T-cell (primary cell): ENCODE data around the gene RSPH10B2. TPM values are rescaled to one million over a fixed set of nuclear protein-coding genes. Genes with fewer than 3 reads are reported as not detected.
"Not testable (repeated sequence)": the region's sequence is repeated elsewhere in the genome, so short reads cannot be mapped to it uniquely, and the experiment has no call there.

Source experiments
- ATAC-seq, 4 experiments: fragments of 200-7000 bp in 3 of 4; fragments of 150-1000 bp in 1 of 4; cut with Tn5 transposase; replicated peaks in 1 of 4; 1 replicate in 3 of 4; 2 replicates in 1 of 4; pipeline ENCODE4 v1.10.0; 2021; ENCODE audit warnings: moderate library complexity in 3 of 4, mild to moderate bottlenecking in 2 of 4, moderate number of reproducible peaks in 1 of 4
- CTCF ChIA-PET, 2 donors: fragments of 300-600 bp; sonication (Branson Sonifier 250); formaldehyde crosslinking; loops; one replicate each; lab custom pipeline; 2022; ENCODE audit warnings: antibody characterized with exemption in 2 of 2; lab: Charles Lee
- POLR2A ChIA-PET, 2 donors: fragments of 300-600 bp; sonication (Branson Sonifier 250); formaldehyde crosslinking; loops; one replicate each; lab custom pipeline; 2022; ENCODE audit warnings: antibody characterized with exemption in 2 of 2; lab: Charles Lee
- DNase-seq, 35 experiments: peaks; one replicate each; pipeline versions ENCODE4 v3.0.0 to v3.0.0-alpha.2; 2013 to 2023
- H3K27ac ChIP-seq: one replicate; pipeline ENCODE4 v1.5.1; 2013; ENCODE audit warnings: low read length
- H3K27me3 ChIP-seq, 2 experiments: replicated peaks in 1 of 2; 1 replicate in 1 of 2; 2 replicates in 1 of 2; pipeline versions ENCODE4 v1.6.1 to v1.7.0; 2013; ENCODE audit warnings: low read length in 1 of 2, mixed read lengths in 1 of 2; ENCODE audit not compliant: control insufficient read depth in 2 of 2, insufficient read depth in 2 of 2; ENCODE audit errors: extremely low read depth in 1 of 2
- H3K36me3 ChIP-seq, 2 donors: 1 replicate in 1 of 2; 2 replicates in 1 of 2; pipeline versions ENCODE4 v1.6.1 to v1.7.0; 2013; ENCODE audit warnings: low read length in 1 of 2; ENCODE audit not compliant: control insufficient read depth in 2 of 2, insufficient read depth in 1 of 2; ENCODE audit errors: extremely low read depth in 1 of 2
- H3K4me1 ChIP-seq, 2 experiments: 1 replicate in 1 of 2; 2 replicates in 1 of 2; pipeline versions ENCODE4 v1.6.1 to v1.7.0; 2013; ENCODE audit warnings: low read length in 2 of 2, mixed read lengths in 1 of 2; ENCODE audit not compliant: insufficient read depth in 2 of 2, control insufficient read depth in 1 of 2; ENCODE audit errors: extremely low read depth in 1 of 2
- H3K4me3 ChIP-seq, 2 donors: 1 replicate in 1 of 2; 2 replicates in 1 of 2; pipeline versions ENCODE4 v1.5.1 to v1.7.0; 2013; ENCODE audit warnings: mild to moderate bottlenecking in 2 of 2, low read length in 1 of 2, moderate library complexity in 1 of 2; ENCODE audit not compliant: control insufficient read depth in 1 of 2; ENCODE audit errors: extremely low read depth in 1 of 2
- H3K9me3 ChIP-seq: 2 replicates; pipeline ENCODE4 v1.7.0; 2013
- H3K27ac Mint-ChIP-seq, 2 donors: one replicate each; pipeline ENCODE4 v1.8.0; 2020 to 2021; ENCODE audit warnings: mild to moderate bottlenecking in 2 of 2, mixed read lengths in 2 of 2
- H3K27me3 Mint-ChIP-seq, 2 donors: one replicate each; pipeline ENCODE4 v1.8.0; 2021 to 2022; ENCODE audit warnings: mixed read lengths in 2 of 2
- H3K36me3 Mint-ChIP-seq: one replicate; pipeline ENCODE4 v1.8.0; 2021; ENCODE audit warnings: mixed read lengths
- H3K4me1 Mint-ChIP-seq, 3 donors: one replicate each; pipeline ENCODE4 v1.8.0; 2020 to 2022; ENCODE audit warnings: mixed read lengths in 3 of 3, mild to moderate bottlenecking in 1 of 3
- H3K4me3 Mint-ChIP-seq, 3 donors: one replicate each; pipeline ENCODE4 v1.8.0; 2020 to 2022; ENCODE audit warnings: mild to moderate bottlenecking in 3 of 3, mixed read lengths in 3 of 3, moderate library complexity in 3 of 3
- H3K9me3 Mint-ChIP-seq, 3 donors: one replicate each; pipeline ENCODE4 v1.8.0; 2020 to 2022; ENCODE audit warnings: mixed read lengths in 3 of 3
- WGBS: methylation state at CpG from one replicate; pipeline ENCODE4 v1.1.5; 2013; ENCODE audit warnings: missing lambda C conversion rate; ENCODE audit not compliant: insufficient coverage; 5-methylcytosine and 5-hydroxymethylcytosine counted together
- total RNA-seq, 35 experiments: library from RNA in 6 of 35; stranded (reverse) in 6 of 35; fragments of 120-200 nt in 1 of 35; gene quantifications; one replicate each; pipeline versions ENCODE4 v1.2.1 to v1.2.4 and lab custom pipeline; 2013 to 2026

The RSPH10B2 gene
- total RNA-seq, 5 donors from 2014 or later (not counting 1 experiment from before 2014, with no cell fraction given): 0.09 to 1.0 (median 0.44) TPM; not detected in 2

GRCh38 chr7:6797218-6797617 lies 43.3 kb downstream of the RSPH10B2 start:
- no CpG with 5 or more reads among the region's 5 CpGs for WGBS
- H3K27ac Mint-ChIP-seq, H3K4me3 ChIP-seq, CTCF ChIA-PET, H3K27me3 Mint-ChIP-seq, H3K27me3 ChIP-seq, DNase-seq, H3K4me1 ChIP-seq, POLR2A ChIA-PET, ATAC-seq, H3K36me3 Mint-ChIP-seq, H3K9me3 ChIP-seq, H3K9me3 Mint-ChIP-seq, H3K4me3 Mint-ChIP-seq, H3K4me1 Mint-ChIP-seq, H3K36me3 ChIP-seq, H3K27ac ChIP-seq: not testable (repeated sequence)

GRCh38 chr7:6798047-6798446 lies 44.1 kb downstream of the RSPH10B2 start:
- ATAC-seq, H3K4me3 ChIP-seq, H3K9me3 Mint-ChIP-seq, H3K27me3 ChIP-seq, H3K9me3 ChIP-seq, DNase-seq, H3K36me3 ChIP-seq, CTCF ChIA-PET, H3K4me1 Mint-ChIP-seq, H3K27ac Mint-ChIP-seq, H3K4me3 Mint-ChIP-seq, H3K27me3 Mint-ChIP-seq, POLR2A ChIA-PET, H3K4me1 ChIP-seq, H3K36me3 Mint-ChIP-seq, H3K27ac ChIP-seq: not testable (repeated sequence)
- no CpG with 5 or more reads among the region's 8 CpGs for WGBS

GRCh38 chr7:6799887-6800286 lies 46.0 kb downstream of the RSPH10B2 start:
- H3K9me3 Mint-ChIP-seq, CTCF ChIA-PET, H3K4me1 ChIP-seq, H3K27ac Mint-ChIP-seq, H3K27me3 ChIP-seq, POLR2A ChIA-PET, H3K36me3 ChIP-seq, H3K27me3 Mint-ChIP-seq, ATAC-seq, H3K4me3 ChIP-seq, H3K9me3 ChIP-seq, H3K4me1 Mint-ChIP-seq, H3K27ac ChIP-seq, DNase-seq, H3K4me3 Mint-ChIP-seq, H3K36me3 Mint-ChIP-seq: not testable (repeated sequence)
- WGBS: no CpG with 5 or more reads among the region's 12 CpGs

- H3K27ac Mint-ChIP-seq, H3K4me3 Mint-ChIP-seq, H3K27me3 Mint-ChIP-seq, H3K9me3 Mint-ChIP-seq, H3K4me3 ChIP-seq, CTCF ChIA-PET, H3K27me3 ChIP-seq, H3K36me3 Mint-ChIP-seq, H3K4me1 ChIP-seq, POLR2A ChIA-PET, H3K9me3 ChIP-seq, H3K4me1 Mint-ChIP-seq, H3K27ac ChIP-seq, DNase-seq, H3K36me3 ChIP-seq, ATAC-seq: not testable (repeated sequence)
- no CpG with 5 or more reads among the region's 2 CpGs for WGBS
These were observed 46.4 kb downstream of the RSPH10B2 start for GRCh38 chr7:6800331-6800730.

GRCh38 chr7:6807393-6807918 lies 53.6 kb downstream of the RSPH10B2 start:
- DNase-seq, CTCF ChIA-PET, H3K36me3 Mint-ChIP-seq, H3K27me3 Mint-ChIP-seq, H3K4me3 Mint-ChIP-seq, H3K4me1 Mint-ChIP-seq, H3K9me3 ChIP-seq, ATAC-seq, H3K9me3 Mint-ChIP-seq, H3K4me1 ChIP-seq, H3K27ac ChIP-seq, H3K27me3 ChIP-seq, H3K4me3 ChIP-seq, POLR2A ChIA-PET, H3K27ac Mint-ChIP-seq, H3K36me3 ChIP-seq: not testable (repeated sequence)
- no CpG with 5 or more reads among the region's 4 CpGs for WGBS

- H3K27me3 ChIP-seq, CTCF ChIA-PET, DNase-seq, H3K36me3 Mint-ChIP-seq, H3K4me3 Mint-ChIP-seq, H3K27me3 Mint-ChIP-seq, POLR2A ChIA-PET, H3K4me3 ChIP-seq, H3K27ac Mint-ChIP-seq, H3K9me3 ChIP-seq, H3K27ac ChIP-seq, H3K36me3 ChIP-seq, H3K4me1 ChIP-seq, H3K4me1 Mint-ChIP-seq, H3K9me3 Mint-ChIP-seq, ATAC-seq: not testable (repeated sequence)
- WGBS: no CpG with 5 or more reads among the region's 6 CpGs
These were observed 54.1 kb downstream of the RSPH10B2 start for GRCh38 chr7:6807959-6808358.

GRCh38 chr7:6813011-6813410 lies 59.1 kb downstream of the RSPH10B2 start:
- not testable (repeated sequence) for ATAC-seq
- WGBS: 100% methylated on average over 1 of the region's 2 CpGs

More at GRCh38 chr7:6813011-6813410, 59.1 kb downstream of the RSPH10B2 start:
- H3K27me3 ChIP-seq, H3K4me3 Mint-ChIP-seq, H3K4me3 ChIP-seq, POLR2A ChIA-PET, H3K9me3 Mint-ChIP-seq, H3K27me3 Mint-ChIP-seq, H3K4me1 Mint-ChIP-seq, H3K27ac Mint-ChIP-seq, H3K9me3 ChIP-seq, H3K27ac ChIP-seq, DNase-seq, CTCF ChIA-PET, H3K4me1 ChIP-seq: not testable (repeated sequence)
- peaks cover 11% of the 10 kb centered on the region for H3K36me3 Mint-ChIP-seq
- peaks cover 0 to 12% of the 10 kb centered on the region in 2 donors for H3K36me3 ChIP-seq
